H1 (cell line): ENCODE data around the gene WDR26. TPM values are rescaled to one million over a fixed set of nuclear protein-coding genes. Genes with fewer than 3 reads are reported as not detected.

ENCODE experiments used
- EP300 ChIP-seq, 2 experiments: IDR thresholded peaks; 1 replicate in 1 of 2; 2 replicates in 1 of 2; pipeline ENCODE4 v1.6.1; 2011 to 2012; ENCODE audit warnings: low read depth in 2 of 2, low read length in 2 of 2, mild to moderate bottlenecking in 2 of 2, borderline replicate concordance in 1 of 2, inconsistent platforms in 1 of 2, moderate library complexity in 1 of 2
- KDM5A ChIP-seq: fragments of 200-600 bp; IDR thresholded peaks from 2 replicates; pipeline ENCODE4 v1.7.1; 2012; ENCODE audit warnings: mild to moderate bottlenecking, low read length, inconsistent platforms, mixed read lengths
- TAF7 ChIP-seq: optimal IDR thresholded peaks from 2 replicates; pipeline ENCODE3; 2011; ENCODE audit warnings: low read depth, mild to moderate bottlenecking, inconsistent platforms, low read length, moderate library complexity, borderline replicate concordance
- polyA plus RNA-seq, 7 experiments: library from polyadenylated mRNA; depleted of rRNA in 3 of 7; stranded (reverse) in 5 of 7; unstranded in 2 of 7; fragments of >200 nt in 5 of 7; fragments of 200-250 nt in 2 of 7; gene quantifications; 1 replicate in 5 of 7; 2 replicates in 1 of 7; 4 replicates in 1 of 7; pipeline versions ENCODE4 v1.2.1 to v1.2.3, GENCODE V29; 2011 to 2013; ENCODE audit warnings: missing spikeins in 2 of 7, mixed read lengths in 2 of 7
- total RNA-seq: library from RNA; stranded (reverse); fragmentation: NEBNext Ultra II Directional; extraction: Animal tissue kit (Norgen Biotek cat#: 25700); gene quantifications from 2 replicates; pipeline ENCODE4 v1.2.1, GENCODE V29; 2021
- TF ChIP-seq, protein P1 (sequence below): fragments of 300-600 bp; sonication (generic); IDR thresholded peaks from 2 replicates; pipeline ENCODE4 v1.7.1; 2012; ENCODE audit warnings: low read length, moderate library complexity, mild to moderate bottlenecking, inconsistent platforms; ENCODE audit not compliant: insufficient replicate concordance

Gene WDR26
- total and polyA plus RNA-seq, 2 of the 8 experiments (the other 6 are each of a cell fraction or from before 2014, with no cell fraction given) = 18.0 to 72.5 TPM

DNA sequence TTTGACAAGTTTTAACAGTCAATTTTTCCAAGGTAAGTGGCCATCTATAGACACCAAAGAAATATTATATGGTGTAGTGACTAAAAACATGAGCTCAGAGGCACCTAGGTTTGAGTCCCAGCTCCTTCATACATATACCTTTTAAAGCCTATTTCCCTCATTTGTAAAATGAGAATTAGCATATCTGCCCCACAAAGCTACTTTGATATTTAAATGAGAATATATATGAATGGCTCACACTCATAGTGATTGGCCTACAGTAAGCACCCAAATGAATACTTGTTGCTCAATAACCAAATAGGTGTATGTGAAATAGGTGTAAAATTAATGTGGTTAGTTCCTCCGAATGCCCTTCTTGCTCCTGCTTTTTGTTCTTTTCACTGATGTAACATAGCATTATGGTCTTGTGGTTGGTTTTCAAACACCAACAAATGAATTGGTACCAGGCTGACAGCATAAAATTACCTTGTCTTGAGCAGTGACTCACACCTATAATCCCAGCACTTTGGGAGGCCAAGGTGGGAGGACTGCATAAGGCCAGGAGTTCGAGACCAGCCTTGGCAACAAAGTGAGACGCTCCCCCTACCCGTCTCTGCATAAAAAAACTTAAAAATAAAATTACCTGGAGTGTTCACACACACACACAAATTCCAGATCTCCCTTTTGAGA, 52.6 kb downstream of the WDR26 start (continued):
- TF ChIP-seq, protein P1, sequence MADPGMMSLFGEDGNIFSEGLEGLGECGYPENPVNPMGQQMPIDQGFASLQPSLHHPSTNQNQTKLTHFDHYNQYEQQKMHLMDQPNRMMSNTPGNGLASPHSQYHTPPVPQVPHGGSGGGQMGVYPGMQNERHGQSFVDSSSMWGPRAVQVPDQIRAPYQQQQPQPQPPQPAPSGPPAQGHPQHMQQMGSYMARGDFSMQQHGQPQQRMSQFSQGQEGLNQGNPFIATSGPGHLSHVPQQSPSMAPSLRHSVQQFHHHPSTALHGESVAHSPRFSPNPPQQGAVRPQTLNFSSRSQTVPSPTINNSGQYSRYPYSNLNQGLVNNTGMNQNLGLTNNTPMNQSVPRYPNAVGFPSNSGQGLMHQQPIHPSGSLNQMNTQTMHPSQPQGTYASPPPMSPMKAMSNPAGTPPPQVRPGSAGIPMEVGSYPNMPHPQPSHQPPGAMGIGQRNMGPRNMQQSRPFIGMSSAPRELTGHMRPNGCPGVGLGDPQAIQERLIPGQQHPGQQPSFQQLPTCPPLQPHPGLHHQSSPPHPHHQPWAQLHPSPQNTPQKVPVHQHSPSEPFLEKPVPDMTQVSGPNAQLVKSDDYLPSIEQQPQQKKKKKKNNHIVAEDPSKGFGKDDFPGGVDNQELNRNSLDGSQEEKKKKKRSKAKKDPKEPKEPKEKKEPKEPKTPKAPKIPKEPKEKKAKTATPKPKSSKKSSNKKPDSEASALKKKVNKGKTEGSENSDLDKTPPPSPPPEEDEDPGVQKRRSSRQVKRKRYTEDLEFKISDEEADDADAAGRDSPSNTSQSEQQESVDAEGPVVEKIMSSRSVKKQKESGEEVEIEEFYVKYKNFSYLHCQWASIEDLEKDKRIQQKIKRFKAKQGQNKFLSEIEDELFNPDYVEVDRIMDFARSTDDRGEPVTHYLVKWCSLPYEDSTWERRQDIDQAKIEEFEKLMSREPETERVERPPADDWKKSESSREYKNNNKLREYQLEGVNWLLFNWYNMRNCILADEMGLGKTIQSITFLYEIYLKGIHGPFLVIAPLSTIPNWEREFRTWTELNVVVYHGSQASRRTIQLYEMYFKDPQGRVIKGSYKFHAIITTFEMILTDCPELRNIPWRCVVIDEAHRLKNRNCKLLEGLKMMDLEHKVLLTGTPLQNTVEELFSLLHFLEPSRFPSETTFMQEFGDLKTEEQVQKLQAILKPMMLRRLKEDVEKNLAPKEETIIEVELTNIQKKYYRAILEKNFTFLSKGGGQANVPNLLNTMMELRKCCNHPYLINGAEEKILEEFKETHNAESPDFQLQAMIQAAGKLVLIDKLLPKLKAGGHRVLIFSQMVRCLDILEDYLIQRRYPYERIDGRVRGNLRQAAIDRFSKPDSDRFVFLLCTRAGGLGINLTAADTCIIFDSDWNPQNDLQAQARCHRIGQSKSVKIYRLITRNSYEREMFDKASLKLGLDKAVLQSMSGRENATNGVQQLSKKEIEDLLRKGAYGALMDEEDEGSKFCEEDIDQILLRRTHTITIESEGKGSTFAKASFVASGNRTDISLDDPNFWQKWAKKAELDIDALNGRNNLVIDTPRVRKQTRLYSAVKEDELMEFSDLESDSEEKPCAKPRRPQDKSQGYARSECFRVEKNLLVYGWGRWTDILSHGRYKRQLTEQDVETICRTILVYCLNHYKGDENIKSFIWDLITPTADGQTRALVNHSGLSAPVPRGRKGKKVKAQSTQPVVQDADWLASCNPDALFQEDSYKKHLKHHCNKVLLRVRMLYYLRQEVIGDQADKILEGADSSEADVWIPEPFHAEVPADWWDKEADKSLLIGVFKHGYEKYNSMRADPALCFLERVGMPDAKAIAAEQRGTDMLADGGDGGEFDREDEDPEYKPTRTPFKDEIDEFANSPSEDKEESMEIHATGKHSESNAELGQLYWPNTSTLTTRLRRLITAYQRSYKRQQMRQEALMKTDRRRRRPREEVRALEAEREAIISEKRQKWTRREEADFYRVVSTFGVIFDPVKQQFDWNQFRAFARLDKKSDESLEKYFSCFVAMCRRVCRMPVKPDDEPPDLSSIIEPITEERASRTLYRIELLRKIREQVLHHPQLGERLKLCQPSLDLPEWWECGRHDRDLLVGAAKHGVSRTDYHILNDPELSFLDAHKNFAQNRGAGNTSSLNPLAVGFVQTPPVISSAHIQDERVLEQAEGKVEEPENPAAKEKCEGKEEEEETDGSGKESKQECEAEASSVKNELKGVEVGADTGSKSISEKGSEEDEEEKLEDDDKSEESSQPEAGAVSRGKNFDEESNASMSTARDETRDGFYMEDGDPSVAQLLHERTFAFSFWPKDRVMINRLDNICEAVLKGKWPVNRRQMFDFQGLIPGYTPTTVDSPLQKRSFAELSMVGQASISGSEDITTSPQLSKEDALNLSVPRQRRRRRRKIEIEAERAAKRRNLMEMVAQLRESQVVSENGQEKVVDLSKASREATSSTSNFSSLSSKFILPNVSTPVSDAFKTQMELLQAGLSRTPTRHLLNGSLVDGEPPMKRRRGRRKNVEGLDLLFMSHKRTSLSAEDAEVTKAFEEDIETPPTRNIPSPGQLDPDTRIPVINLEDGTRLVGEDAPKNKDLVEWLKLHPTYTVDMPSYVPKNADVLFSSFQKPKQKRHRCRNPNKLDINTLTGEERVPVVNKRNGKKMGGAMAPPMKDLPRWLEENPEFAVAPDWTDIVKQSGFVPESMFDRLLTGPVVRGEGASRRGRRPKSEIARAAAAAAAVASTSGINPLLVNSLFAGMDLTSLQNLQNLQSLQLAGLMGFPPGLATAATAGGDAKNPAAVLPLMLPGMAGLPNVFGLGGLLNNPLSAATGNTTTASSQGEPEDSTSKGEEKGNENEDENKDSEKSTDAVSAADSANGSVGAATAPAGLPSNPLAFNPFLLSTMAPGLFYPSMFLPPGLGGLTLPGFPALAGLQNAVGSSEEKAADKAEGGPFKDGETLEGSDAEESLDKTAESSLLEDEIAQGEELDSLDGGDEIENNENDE = no peak
- TF ChIP-seq TAF7 (no peak), EP300 (IDR thresholded peaks at IDR 0.05; ENCODE audit: borderline replicate concordance in 1 of 2, low read depth in 2 of 2, low read length in 2 of 2) (no peak), KDM5A (no peak)
